HT1080 (cell line): Measurements from ENCODE around the gene PRICKLE1. TPM values are rescaled to one million over a fixed set of nuclear protein-coding genes. Genes with fewer than 3 reads are reported as not detected.

Experiments used
- DNase-seq: peaks from one replicate; pipeline ENCODE4 v3.0.0-alpha.2; 2015; ENCODE audit warnings: low read depth
- total RNA-seq: library from RNA; depleted of rRNA; stranded (reverse); fragments of >200 nt; shearing (Covaris generic); gene quantifications from 2 replicates; pipeline ENCODE4 v1.2.3, GENCODE V29; 2014

Gene PRICKLE1
- total RNA-seq, 1 experiment from 2014 or later, result 8.6 TPM

GRCh38 chr12:42495244-42495643, 94.3 kb downstream of the PRICKLE1 start:
- no peak for DNase-seq

GRCh38 chr12:42492267-42492666, 97.3 kb downstream of the PRICKLE1 start:
- no peak for DNase-seq

GRCh38 chr12:42490261-42490842, 99.2 kb downstream of the PRICKLE1 start:
- DNase-seq, result no peak

GRCh38 chr12:42486407-42486806, 103.1 kb downstream of the PRICKLE1 start:
- DNase-seq, result no peak

GRCh38 chr12:42485823-42486222, 103.7 kb downstream of the PRICKLE1 start:
- no peak for DNase-seq

GRCh38 chr12:42484996-42485395, 104.5 kb downstream of the PRICKLE1 start:
- no peak for DNase-seq

GRCh38 chr12:42483521-42483790, 106.1 kb downstream of the PRICKLE1 start:
- DNase-seq, result no peak

- peak; percentile 69 for DNase-seq
These were observed 106.6 kb downstream of the PRICKLE1 start for GRCh38 chr12:42482748-42483520.

- DNase-seq, result peak; percentile 1
These were observed 107.4 kb downstream of the PRICKLE1 start for GRCh38 chr12:42482041-42482747.

- DNase-seq, result no peak
These were observed 108.2 kb downstream of the PRICKLE1 start for GRCh38 chr12:42481368-42481767.

- no peak for DNase-seq
These were observed 111.6 kb downstream of the PRICKLE1 start for GRCh38 chr12:42477941-42478340.

- DNase-seq, result peak; percentile 3
These were observed 114.4 kb downstream of the PRICKLE1 start for GRCh38 chr12:42475106-42475505.

- DNase-seq, result peak; percentile 92
These were observed 115.2 kb downstream of the PRICKLE1 start for GRCh38 chr12:42474391-42474790.

- peak; percentile 7 for DNase-seq
These were observed 116.0 kb downstream of the PRICKLE1 start for GRCh38 chr12:42473561-42473960.

GRCh38 chr12:42473130-42473529, 116.4 kb downstream of the PRICKLE1 start:
- peak; percentile 24 for DNase-seq

GRCh38 chr12:42472376-42472775, 117.2 kb downstream of the PRICKLE1 start:
- DNase-seq, result no peak

GRCh38 chr12:42469355-42470175, 120.0 kb downstream of the PRICKLE1 start:
- DNase-seq, result no peak

GRCh38 chr12:42468921-42469320, 120.6 kb downstream of the PRICKLE1 start:
- peak; percentile 81 for DNase-seq

- DNase-seq, result peak; percentile 67
These were observed 121.2 kb downstream of the PRICKLE1 start for GRCh38 chr12:42468341-42468821.

- DNase-seq, result no peak
These were observed 125.9 kb downstream of the PRICKLE1 start for GRCh38 chr12:42463671-42464070.

- no peak for DNase-seq
These were observed 127.1 kb downstream of the PRICKLE1 start for GRCh38 chr12:42462486-42462885.
